Thyroid gland (tissue), 4 donors: ENCODE data around the gene ABCD1. TPM values are rescaled to one million over a fixed set of nuclear protein-coding genes. Genes with fewer than 3 reads are reported as not detected.

Source experiments
- DNase-seq, 2 donors: peaks; one replicate each; pipeline ENCODE4 v3.0.0-alpha.2; 2019
- H3K27ac ChIP-seq, 3 donors: fragments of 200-600 bp; sonication (generic); 1 replicate in 2 of 3; 2 replicates in 1 of 3; pipeline ENCODE4 v1.5.1; 2016 to 2019; ENCODE audit warnings: mild to moderate bottlenecking in 1 of 3, moderate library complexity in 1 of 3
- H3K27me3 ChIP-seq: fragments of 200-600 bp; sonication (generic); one replicate; pipeline ENCODE4 v1.5.1; 2019
- H3K36me3 ChIP-seq, 2 donors: fragments of 200-600 bp; sonication (generic); one replicate each; pipeline ENCODE4 v1.5.1; 2016 to 2019
- H3K4me1 ChIP-seq, 2 donors: fragments of 200-600 bp; sonication (generic); one replicate each; pipeline ENCODE4 v1.5.1; 2017 to 2019
- H3K4me3 ChIP-seq, 3 donors: fragments of 200-600 bp; sonication (generic); replicated peaks in 1 of 3; 1 replicate in 2 of 3; 2 replicates in 1 of 3; pipeline ENCODE4 v1.5.1; 2016; ENCODE audit warnings: mild to moderate bottlenecking in 1 of 3
- H3K9me3 ChIP-seq: fragments of 200-600 bp; sonication (generic); one replicate; pipeline ENCODE4 v1.5.1; 2017
- CTCF ChIP-seq, 6 experiments: fragments of 200-600 bp in 3 of 6; fragments of 450-650 bp in 3 of 6; sonication (generic) in 3 of 6; IDR thresholded peaks; one replicate each; pipeline ENCODE4 v1.5.1; 2016 to 2019; ENCODE audit warnings: antibody characterized with exemption in 6 of 6, mild to moderate bottlenecking in 2 of 6, inconsistent platforms in 1 of 6, moderate library complexity in 1 of 6
- POLR2A ChIP-seq, 2 donors: fragments of 450-650 bp; IDR thresholded peaks; one replicate each; pipeline ENCODE4 v1.6.1; 2017; ENCODE audit warnings: antibody characterized with exemption in 2 of 2, mild to moderate bottlenecking in 2 of 2, moderate library complexity in 1 of 2
- WGBS, 2 donors: methylation state at CpG; one replicate each; pipeline ENCODE4 v1.1.5; 2017; 5-methylcytosine and 5-hydroxymethylcytosine counted together
- intact Hi-C: fragments of 100-400 bp; cut with DNase I; formaldehyde crosslinking; loops from one replicate; pipeline ENCODE4 v1.15.1; 2023
- total RNA-seq, 4 donors: library from RNA; depleted of rRNA; stranded (reverse); fragments of >200 nt; gene quantifications; one replicate each; pipeline ENCODE4 v1.2.3, GENCODE V29; 2016

Gene ABCD1
- total RNA-seq, 4 donors from 2014 or later: 7.0 to 11.8 (median 8.9) TPM

DNA sequence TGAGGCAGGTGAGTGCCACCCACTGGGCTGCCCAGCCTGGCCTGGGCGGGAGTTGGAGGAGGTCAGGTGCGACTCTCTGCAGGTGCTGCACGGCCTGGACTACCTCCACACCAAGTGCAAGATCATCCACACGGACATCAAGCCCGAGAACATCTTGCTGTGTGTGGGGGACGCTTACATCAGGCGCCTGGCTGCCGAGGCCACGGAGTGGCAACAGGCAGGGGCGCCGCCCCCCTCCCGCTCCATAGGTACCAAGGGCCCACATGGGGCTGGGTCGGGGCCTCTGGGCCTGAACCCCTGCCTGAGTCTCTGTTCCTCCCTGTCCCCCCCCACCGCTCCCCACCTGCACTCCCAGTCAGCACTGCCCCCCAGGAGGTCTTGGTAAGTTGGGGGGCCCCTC lies 58.2 kb downstream of the ABCD1 start:
- Histone ChIP-seq H3K4me3 (no peak overlapping the region), H3K36me3 (peaks cover 0 to 11% of the 10 kb centered on the region in 2 donors), H3K27ac (no peak overlapping the region), H3K27me3 (no peaks in the 10 kb centered on the region), H3K9me3 (no peaks in the 10 kb centered on the region), H3K4me1 (no peaks in the 10 kb centered on the region)
- no CpG with 5 or more reads among the region's 14 CpGs for WGBS, 2 donors
- no peak for DNase-seq
- intact Hi-C loops: no loop called here
- TF ChIP-seq POLR2A (IDR thresholded peaks at IDR 0.05) (no peak), CTCF (IDR thresholded peaks at IDR 0.05) (no peak)

GRCh38 chrX:153783378-153784013 lies 58.8 kb downstream of the ABCD1 start:
- peaks cover 0 to 11% of the 10 kb centered on the region in 2 donors for H3K36me3 ChIP-seq
- WGBS, 2 donors: 59 to 79% methylated on average over 7 to 13 of the region's 24 CpGs

GRCh38 chrX:153784325-153784967 lies 59.8 kb downstream of the ABCD1 start:
- WGBS, 2 donors: 87% methylated on average over 3 of the region's 27 CpGs; no CpG with 5 or more reads in 1 of the 2 donors
- no peaks in the 10 kb centered on the region for H3K27me3 ChIP-seq
- no peaks in the 10 kb centered on the region for H3K9me3 ChIP-seq
- no peak overlapping the region for H3K27ac ChIP-seq
- H3K4me3 ChIP-seq: no peak overlapping the region
- no peaks in the 10 kb centered on the region for H3K4me1 ChIP-seq
- TF ChIP-seq CTCF (IDR thresholded peaks at IDR 0.05): no peak
- no peak for TF ChIP-seq POLR2A (IDR thresholded peaks at IDR 0.05)
- DNase-seq: no peak
- H3K36me3 ChIP-seq: peaks cover 0 to 11% of the 10 kb centered on the region in 2 donors
- intact Hi-C loops: no loop called here

More at GRCh38 chrX:153783378-153784013, 58.8 kb downstream of the ABCD1 start:
- intact Hi-C loops: no loop called here
- H3K27ac ChIP-seq: no peak overlapping the region
- H3K4me1 ChIP-seq: no peaks in the 10 kb centered on the region
- H3K4me3 ChIP-seq: no peak overlapping the region
- no peak for DNase-seq
- H3K9me3 ChIP-seq: no peaks in the 10 kb centered on the region
- H3K27me3 ChIP-seq: no peaks in the 10 kb centered on the region
- no peak for TF ChIP-seq CTCF (IDR thresholded peaks at IDR 0.05)
- TF ChIP-seq POLR2A (IDR thresholded peaks at IDR 0.05): no peak

DNA sequence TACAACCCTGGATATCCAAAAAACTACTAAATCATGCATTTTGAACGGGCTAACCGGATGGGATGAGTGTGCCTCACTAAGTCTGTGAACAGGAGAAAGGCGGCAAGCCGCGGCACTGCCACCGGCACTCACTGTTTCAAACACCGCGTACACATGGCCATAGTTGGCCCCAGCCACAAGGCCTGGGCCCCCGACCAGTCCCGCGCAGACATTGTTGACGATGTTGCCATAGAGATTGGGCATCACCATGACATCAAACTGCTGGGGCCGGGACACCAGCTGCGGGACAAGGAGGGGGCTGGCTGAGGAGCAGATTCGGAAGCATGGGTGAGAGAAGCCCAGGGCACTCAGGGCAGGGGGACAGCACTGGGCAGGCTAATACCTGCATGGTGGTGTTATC lies 62.0 kb downstream of the ABCD1 start:
- Histone ChIP-seq H3K27me3 (no peaks in the 10 kb centered on the region), H3K4me3 (no peak overlapping the region), H3K9me3 (no peaks in the 10 kb centered on the region), H3K4me1 (no peaks in the 10 kb centered on the region), H3K36me3 (peaks cover 0 to 11% of the 10 kb centered on the region in 2 donors), H3K27ac (no peak overlapping the region)
- DNase-seq: no peak
- 53 to 60% methylated on average over 1 to 3 of the region's 15 CpGs for WGBS, 2 donors
- no peak for TF ChIP-seq CTCF (IDR thresholded peaks at IDR 0.05)
- no peak for TF ChIP-seq POLR2A (IDR thresholded peaks at IDR 0.05)
- intact Hi-C loops: no loop called here

DNA sequence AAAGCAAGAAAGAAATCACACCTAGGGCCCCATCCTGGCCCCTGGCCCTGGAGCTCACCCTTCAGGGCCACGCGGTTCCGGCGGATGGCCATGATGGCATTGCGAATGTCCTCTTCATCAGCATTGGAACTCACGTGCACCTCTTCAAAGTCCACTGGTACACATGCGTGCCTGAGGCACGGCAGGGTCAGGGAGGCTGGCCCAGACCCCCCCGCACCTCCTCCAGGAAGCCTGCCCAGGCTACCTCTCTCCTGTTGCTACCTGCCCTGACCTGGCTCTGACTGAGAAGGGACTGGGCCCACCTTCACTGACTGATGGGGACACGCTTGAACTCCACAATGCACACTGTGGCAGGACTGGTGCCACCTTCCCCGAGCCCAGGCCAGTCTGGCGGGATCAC lies 65.0 kb downstream of the ABCD1 start:
- Histone ChIP-seq H3K36me3 (peaks cover 0 to 11% of the 10 kb centered on the region in 2 donors), H3K9me3 (no peaks in the 10 kb centered on the region), H3K4me3 (no peak overlapping the region), H3K27me3 (no peaks in the 10 kb centered on the region), H3K27ac (no peak overlapping the region), H3K4me1 (peaks cover 0 to 9% of the 10 kb centered on the region in 2 donors)
- intact Hi-C loops: no loop called here
- TF ChIP-seq POLR2A (IDR thresholded peaks at IDR 0.05) (no peak), CTCF (IDR thresholded peaks at IDR 0.05) (no peak)
- 93% methylated on average over 9 of the region's 12 CpGs; no CpG with 5 or more reads in 1 of the 2 donors for WGBS, 2 donors
- no peak for DNase-seq
